H1 (cell line): ENCODE results near the gene MYO7B. TPM values are rescaled to one million over a fixed set of nuclear protein-coding genes. Genes with fewer than 3 reads are reported as not detected.

Source experiments
- CTCF ChIA-PET: fragments of 300-600 bp; sonication (Branson Sonifier 250); formaldehyde crosslinking; loops from one replicate; lab custom pipeline; 2021; ENCODE audit not compliant: partially characterized antibody; lab: Charles Lee
- POLR2A ChIA-PET: fragments of 300-600 bp; sonication (Branson Sonifier 250); formaldehyde crosslinking; loops from one replicate; lab custom pipeline; 2021; ENCODE audit warnings: inconsistent platforms; ENCODE audit not compliant: partially characterized antibody; lab: Charles Lee
- DNase-seq, 2 experiments: peaks; one replicate each; pipeline versions ENCODE4 v3.0.0 to v3.0.0-alpha.2; 2010 to 2022; ENCODE audit warnings: low spot score in 2 of 2, low read depth in 1 of 2, mixed read lengths in 1 of 2
- FAIRE-seq: peaks from 2 replicates; lab custom pipeline; 2011; peaks lifted over from hg19 to GRCh38; lab: Jason Lieb, UNC
- H2AFZ ChIP-seq: 2 replicates; pipeline ENCODE4 v1.8.1; 2012; ENCODE audit warnings: low read length, inconsistent platforms
- H2AK5ac ChIP-seq: 2 replicates; pipeline ENCODE4 v1.6.1; 2013; ENCODE audit warnings: low read depth, low read length
- H2BK120ac ChIP-seq: replicated peaks from 2 replicates; pipeline ENCODE3; 2013; ENCODE audit warnings: low read depth, low read length, inconsistent platforms
- H2BK12ac ChIP-seq: 2 replicates; pipeline ENCODE4 v1.6.1; 2013; ENCODE audit warnings: low read depth, low read length
- H2BK15ac ChIP-seq: 2 replicates; pipeline ENCODE4 v1.6.1; 2013; ENCODE audit warnings: low read length
- H2BK20ac ChIP-seq: 2 replicates; pipeline ENCODE4 v1.6.1; 2013; ENCODE audit warnings: low read length
- H2BK5ac ChIP-seq: 2 replicates; pipeline ENCODE4 v1.6.1; 2013; ENCODE audit warnings: low read depth, low read length
- H3K14ac ChIP-seq: 2 replicates; pipeline ENCODE4 v1.6.1; 2013; ENCODE audit warnings: inconsistent platforms; ENCODE audit not compliant: insufficient read length
- H3K18ac ChIP-seq: 2 replicates; pipeline ENCODE4 v1.6.1; 2013; ENCODE audit warnings: low read length; ENCODE audit errors: extremely low read depth
- H3K23ac ChIP-seq: 2 replicates; pipeline ENCODE4 v1.6.1; 2013; ENCODE audit warnings: inconsistent platforms; ENCODE audit not compliant: insufficient read length
- H3K23me2 ChIP-seq: 2 replicates; pipeline ENCODE4 v1.6.1; 2013; ENCODE audit warnings: low read depth, low read length
- H3K27ac ChIP-seq: 2 replicates; pipeline ENCODE4 v1.6.1; 2011; ENCODE audit warnings: low read depth, low read length, inconsistent platforms
- H3K27me3 ChIP-seq, 4 experiments: replicated peaks in 1 of 4; 1 replicate in 1 of 4; 2 replicates in 3 of 4; pipeline versions ENCODE4 v1.6.1 to v1.8.1; 2011 to 2013; ENCODE audit warnings: low read length in 3 of 4, mild to moderate bottlenecking in 3 of 4, inconsistent platforms in 2 of 4, mixed read lengths in 2 of 4, moderate library complexity in 1 of 4; ENCODE audit not compliant: control insufficient read depth in 3 of 4, insufficient read depth in 3 of 4; ENCODE audit errors: extremely low read depth in 1 of 4
- H3K36me3 ChIP-seq, 4 experiments: 2 replicates each; pipeline versions ENCODE4 v1.6.1 to v1.8.1; 2011 to 2013; ENCODE audit warnings: mild to moderate bottlenecking in 4 of 4, low read length in 3 of 4, moderate library complexity in 2 of 4, control low read depth in 1 of 4, inconsistent platforms in 1 of 4; ENCODE audit not compliant: insufficient read depth in 4 of 4, control insufficient read depth in 2 of 4
- H3K4ac ChIP-seq: replicated peaks from 2 replicates; pipeline ENCODE3; 2013; ENCODE audit warnings: low read length, low read depth, mixed read lengths, inconsistent platforms; ENCODE audit not compliant: insufficient read length
- H3K4me1 ChIP-seq, 4 experiments: replicated peaks in 1 of 4; 1 replicate in 1 of 4; 2 replicates in 3 of 4; pipeline versions ENCODE4 v1.6.1 to v1.8.1; 2011 to 2013; ENCODE audit warnings: low read length in 3 of 4, inconsistent platforms in 2 of 4, mixed read lengths in 1 of 4; ENCODE audit not compliant: insufficient read depth in 4 of 4, control insufficient read depth in 3 of 4
- H3K4me2 ChIP-seq, 2 experiments: 2 replicates each; pipeline versions ENCODE4 v1.6.1 to v1.8.1; 2011 to 2013; ENCODE audit warnings: low read depth in 2 of 2, low read length in 2 of 2, control low read depth in 1 of 2, inconsistent platforms in 1 of 2, mild to moderate bottlenecking in 1 of 2; ENCODE audit not compliant: insufficient read depth in 1 of 2
- H3K4me3 ChIP-seq, 4 experiments: fragments of 200-600, 300-600 bp in 1 of 4; sonication (generic), shearing (Covaris generic), sonication (Bioruptor Twin) in 1 of 4; 2 replicates each; pipeline versions ENCODE4 v1.5.1 to v1.8.1; 2011 to 2016; ENCODE audit warnings: low read length in 4 of 4, low read depth in 3 of 4, control low read depth in 2 of 4, inconsistent platforms in 2 of 4, mild to moderate bottlenecking in 2 of 4, mixed read lengths in 1 of 4, moderate library complexity in 1 of 4; ENCODE audit not compliant: insufficient read depth in 2 of 4; ENCODE audit errors: extremely low read depth in 1 of 4
- H3K56ac ChIP-seq: replicated peaks from 2 replicates; pipeline ENCODE3; 2013; ENCODE audit warnings: low read depth, mild to moderate bottlenecking, mixed read lengths, low read length, inconsistent platforms; ENCODE audit not compliant: insufficient read length
- H3K79me1 ChIP-seq: 2 replicates; pipeline ENCODE4 v1.6.1; 2013; ENCODE audit warnings: low read depth, low read length, control low read depth
- H3K79me2 ChIP-seq, 2 experiments: 2 replicates each; pipeline versions ENCODE4 v1.6.1 to v1.8.1; 2012 to 2013; ENCODE audit warnings: low read length in 2 of 2, mild to moderate bottlenecking in 2 of 2, inconsistent platforms in 1 of 2; ENCODE audit not compliant: insufficient read depth in 2 of 2, control insufficient read depth in 1 of 2
- H3K9ac ChIP-seq, 4 experiments: replicated peaks in 1 of 4; 1 replicate in 1 of 4; 2 replicates in 3 of 4; pipeline versions ENCODE4 v1.6.1 to v1.8.1; 2011 to 2013; ENCODE audit warnings: low read depth in 3 of 4, low read length in 3 of 4, control low read depth in 2 of 4, mild to moderate bottlenecking in 2 of 4, moderate library complexity in 2 of 4, inconsistent platforms in 1 of 4; ENCODE audit errors: extremely low read depth in 1 of 4
- H3K9me3 ChIP-seq, 2 experiments: 2 replicates each; pipeline versions ENCODE4 v1.6.1 to v1.8.1; 2012 to 2013; ENCODE audit warnings: mild to moderate bottlenecking in 2 of 2, moderate library complexity in 2 of 2, control low read depth in 1 of 2, inconsistent platforms in 1 of 2, low read depth in 1 of 2, low read length in 1 of 2, mixed read lengths in 1 of 2; ENCODE audit not compliant: insufficient read depth in 2 of 2
- H4K20me1 ChIP-seq, 2 experiments: replicated peaks in 1 of 2; 2 replicates each; pipeline versions ENCODE3 to v1.8.1; 2011 to 2013; ENCODE audit warnings: inconsistent platforms in 2 of 2, low read length in 2 of 2, mild to moderate bottlenecking in 1 of 2; ENCODE audit not compliant: insufficient read depth in 2 of 2, control insufficient read depth in 1 of 2
- H4K5ac ChIP-seq: 2 replicates; pipeline ENCODE4 v1.6.1; 2013; ENCODE audit warnings: low read length, low read depth, mixed read lengths, inconsistent platforms; ENCODE audit not compliant: insufficient read length
- H4K8ac ChIP-seq: 2 replicates; pipeline ENCODE4 v1.8.0; 2013; ENCODE audit warnings: mild to moderate bottlenecking, moderate library complexity, low read length, inconsistent platforms; ENCODE audit not compliant: insufficient read depth; ENCODE audit errors: extremely low read depth
- H4K91ac ChIP-seq: replicated peaks from 2 replicates; pipeline ENCODE3; 2013; ENCODE audit warnings: low read length, mixed read lengths, inconsistent platforms; ENCODE audit not compliant: insufficient read length
- CBX8 ChIP-seq: fragments of 300-800, 300-1000 bp; sonication (generic); IDR thresholded peaks from 2 replicates; pipeline ENCODE4 v1.7.1; 2016; ENCODE audit warnings: low read depth, low read length, borderline replicate concordance
- CEBPB ChIP-seq: IDR thresholded peaks from 2 replicates; pipeline ENCODE4 v1.6.1; 2012; ENCODE audit warnings: low read depth, low read length
- CTBP2 ChIP-seq: IDR thresholded peaks from 2 replicates; pipeline ENCODE4 v1.7.0; 2011; ENCODE audit warnings: borderline replicate concordance, mild to moderate bottlenecking, moderate library complexity, mixed read lengths, low read length; ENCODE audit not compliant: insufficient read depth, insufficient read length
- EGR1 ChIP-seq: IDR thresholded peaks from 2 replicates; pipeline ENCODE4 v1.6.1; 2011; ENCODE audit warnings: low read depth, low read length, borderline replicate concordance
- HDAC2 ChIP-seq, 2 experiments: fragments of 300-600 bp in 1 of 2; sonication (generic) in 1 of 2; IDR thresholded peaks; 2 replicates each; pipeline ENCODE4 v1.6.1; 2011 to 2012; ENCODE audit warnings: low read depth in 2 of 2, low read length in 2 of 2, mild to moderate bottlenecking in 2 of 2, moderate library complexity in 2 of 2, borderline replicate concordance in 1 of 2, inconsistent platforms in 1 of 2
- HDAC6 ChIP-seq: IDR thresholded peaks from one replicate; pipeline ENCODE4 v1.7.1; 2012; ENCODE audit warnings: low read depth, mild to moderate bottlenecking, inconsistent platforms, low read length, moderate library complexity
- RAD21 ChIP-seq, 2 experiments: IDR thresholded peaks in 1 of 2; conservative IDR thresholded peaks in 1 of 2; 2 replicates each; pipeline ENCODE4 v1.6.1; 2011; ENCODE audit warnings: low read depth in 2 of 2, low read length in 2 of 2, improper control_type of control experiment in 1 of 2, inconsistent platforms in 1 of 2, mild to moderate bottlenecking in 1 of 2, moderate library complexity in 1 of 2
- RNF2 ChIP-seq: fragments of 200-900, 300-1000 bp; sonication (generic); IDR thresholded peaks from 2 replicates; pipeline ENCODE4 v1.7.1; 2016; ENCODE audit warnings: borderline replicate concordance, low read depth, mild to moderate bottlenecking, antibody characterized with exemption, low read length; ENCODE audit not compliant: poor library complexity, severe bottlenecking; ENCODE audit errors: missing control alignments
- SIN3A ChIP-seq, 2 experiments: IDR thresholded peaks in 1 of 2; conservative IDR thresholded peaks in 1 of 2; 2 replicates each; pipeline ENCODE4 v1.6.1; 2011 to 2012; ENCODE audit warnings: low read length in 2 of 2, improper control_type of control experiment in 1 of 2, low read depth in 1 of 2, mild to moderate bottlenecking in 1 of 2
- SIX5 ChIP-seq: IDR thresholded peaks from 2 replicates; pipeline ENCODE4 v1.6.1; 2011; ENCODE audit warnings: mild to moderate bottlenecking, low read depth, low read length
- TEAD4 ChIP-seq: IDR thresholded peaks from 2 replicates; pipeline ENCODE4 v1.6.1; 2012; ENCODE audit warnings: low read depth, low read length, inconsistent platforms, mixed read lengths
- WGBS, 2 experiments: shearing (Covaris generic) in 1 of 2; methylation state at CpG; one replicate each; pipeline versions ENCODE4 v1.1.6 to v1.1.7; 2013 to 2015; ENCODE audit warnings: low lambda C conversion rate in 2 of 2, mixed read lengths in 2 of 2, inconsistent platforms in 1 of 2, low coverage in 1 of 2, missing lambda C conversion rate in 1 of 2; ENCODE audit not compliant: insufficient replicate concordance in 2 of 2, insufficient coverage in 1 of 2, insufficient read length in 1 of 2; ENCODE audit errors: extremely low coverage in 1 of 2, missing lambda C conversion rate in 1 of 2; 5-methylcytosine and 5-hydroxymethylcytosine counted together
- polyA plus RNA-seq, 7 experiments: library from polyadenylated mRNA; depleted of rRNA in 3 of 7; stranded (reverse) in 5 of 7; unstranded in 2 of 7; fragments of >200 nt in 5 of 7; fragments of 200-250 nt in 2 of 7; gene quantifications; 1 replicate in 5 of 7; 2 replicates in 1 of 7; 4 replicates in 1 of 7; pipeline versions ENCODE4 v1.2.1 to v1.2.3, GENCODE V29; 2011 to 2013; ENCODE audit warnings: missing spikeins in 2 of 7, mixed read lengths in 2 of 7
- total RNA-seq: library from RNA; stranded (reverse); fragmentation: NEBNext Ultra II Directional; extraction: Animal tissue kit (Norgen Biotek cat#: 25700); gene quantifications from 2 replicates; pipeline ENCODE4 v1.2.1, GENCODE V29; 2021

Gene MYO7B
- total and polyA plus RNA-seq, 2 of the 8 experiments (the other 6 are each of a cell fraction or from before 2014, with no cell fraction given): not detected

- Histone ChIP-seq H2BK5ac (0 out of 2 replicates have a peak overlapping the region, but pooled peaks have one; percentile 29), H2AFZ (no peak overlapping the region), H3K27me3 (no peaks in the 10 kb centered on the region), H3K4ac (no peak overlapping the region), H3K27ac (no peak overlapping the region), H3K18ac (no peak overlapping the region), H3K9ac (no peak overlapping the region), H2BK20ac (no peak overlapping the region), H3K9me3 (no peaks in the 10 kb centered on the region), H3K4me1 (peaks cover 7 to 12% (median 8%) of the 10 kb centered on the region in 4 experiments; a peak in 6 of 7 replicates), H4K20me1 (peaks cover 32 to 34% of the 10 kb centered on the region in 2 experiments), H3K4me3 (no peak overlapping the region), H3K79me1 (0 out of 2 replicates have a peak, but pooled peaks cover 4% of the 10 kb centered on the region), H4K91ac (no peak overlapping the region), H4K5ac (no peak overlapping the region), H3K36me3 (peaks cover 0 to 13% (median 2%) of the 10 kb centered on the region in 4 experiments; a peak in 4 of 8 replicates), H3K79me2 (peaks cover 28 to 100% of the 10 kb centered on the region in 2 experiments), H2BK12ac (no peak overlapping the region), H3K23ac (no peak overlapping the region), H2BK120ac (no peak overlapping the region), H2AK5ac (no peak overlapping the region), H4K8ac (no peak overlapping the region), H3K4me2 (peak overlapping the region in 1 of 2 experiments; percentile 2; a peak in 1 of 4 replicates), H2BK15ac (no peak overlapping the region), H3K14ac (no peak overlapping the region), H3K23me2 (no peaks in the 10 kb centered on the region)
- ChIA-PET CTCF (interaction anchor here (1.2 to 1.4 kb wide), 2 partner anchors 14 to 190 kb away, joined by 4 read pairs; no protein-coding TSS in a partner anchor), POLR2A (interaction anchor here (0.7 to 6.9 kb wide), 3 partner anchors 13 to 237 kb away, joined by 3 to 48 read pairs (median 3); partner anchors contain the start of gene IWS1)
- WGBS, 2 experiments: 77% methylated on average over 10 of the region's 10 CpGs; no CpG with 5 or more reads in 1 of the 2 experiments
- DNase-seq (no peak), FAIRE-seq (no peak)
- TF ChIP-seq SIN3A (conservative IDR thresholded peaks at IDR 0.05 in 1 of 2, IDR thresholded peaks at IDR 0.05 in 1 of 2; ENCODE audit: low read depth in 1 of 2, low read length in 2 of 2): no peak
- TF ChIP-seq CBX8: no peak
- no peak for TF ChIP-seq RAD21 (IDR thresholded peaks at IDR 0.05 in 1 of 2, conservative IDR thresholded peaks at IDR 0.05 in 1 of 2; ENCODE audit: low read depth in 2 of 2, low read length in 2 of 2)
- no peak for TF ChIP-seq CTBP2
- no peak for TF ChIP-seq HDAC6
- TF ChIP-seq CEBPB: no peak
- TF ChIP-seq SIX5: no peak
- no peak for TF ChIP-seq TEAD4
- TF ChIP-seq EGR1: no peak
- no peak for TF ChIP-seq RNF2
- TF ChIP-seq HDAC2 (IDR thresholded peaks at IDR 0.05; ENCODE audit: borderline replicate concordance in 1 of 2, low read depth in 2 of 2, low read length in 2 of 2): no peak
- TF ChIP-seq, all 59 proteins: peak for 0
- no peak overlapping the region for H3K56ac ChIP-seq
These were observed 21.4 kb upstream of the MYO7B start for GRCh38 chr2:127514076-127514475.
